Transverse colon (tissue), 4 donors: ENCODE data around the gene SLC46A1.

Experiments
- CTCF ChIP-seq, 5 experiments: fragments of 200-600 bp in 3 of 5; fragments of 450-650 bp in 2 of 5; sonication (generic) in 3 of 5; IDR thresholded peaks; 1 replicate in 2 of 5; 2 replicates in 3 of 5; pipeline ENCODE4 v1.5.1; 2016 to 2017; ENCODE audit warnings: antibody characterized with exemption in 5 of 5, inconsistent platforms in 3 of 5, mild to moderate bottlenecking in 2 of 5, moderate library complexity in 1 of 5
- EP300 ChIP-seq: sonication (generic); formaldehyde crosslinking; IDR thresholded peaks from one replicate; pipeline ENCODE4 v1.6.1; 2017; ENCODE audit warnings: antibody characterized with exemption, low read depth
- POLR2A ChIP-seq: fragments of 450-650 bp; IDR thresholded peaks from one replicate; pipeline ENCODE4 v1.6.1; 2016; ENCODE audit warnings: antibody characterized with exemption, mild to moderate bottlenecking, moderate library complexity
- POLR2AphosphoS5 ChIP-seq, 3 donors: sonication (generic); formaldehyde crosslinking; IDR thresholded peaks; one replicate each; pipeline ENCODE4 v1.6.1; 2016; ENCODE audit warnings: antibody characterized with exemption in 3 of 3

GRCh38 chr17:28402224-28402630, 3.8 kb downstream of the SLC46A1 start:
- no peak for TF ChIP-seq CTCF (IDR thresholded peaks at IDR 0.05)
- TF ChIP-seq EP300 = no peak
- no peak for TF ChIP-seq POLR2AphosphoS5 (IDR thresholded peaks at IDR 0.05)
- TF ChIP-seq POLR2A = no peak
